ENCODE data around the gene TUBGCP3.
"Not testable (repeated sequence)": the region's sequence is repeated elsewhere in the genome, so short reads cannot be mapped to it uniquely, and the experiment has no call there.

TUBGCP3 gene

GRCh38 chr13:112558696-112559418, 29.1 kb downstream of the TUBGCP3 start:
- H3K4me3 ChIP-seq (ENCODE audit: low read depth, low read length) = no peak overlapping the region
- no peak for TF ChIP-seq CTCF (IDR thresholded peaks at IDR 0.05; ENCODE audit: control insufficient read depth, extremely low read depth, insufficient read depth)

GRCh38 chr13:112556600-112556999, 31.4 kb downstream of the TUBGCP3 start:
- TF ChIP-seq CTCF (IDR thresholded peaks at IDR 0.05; ENCODE audit: control insufficient read depth, extremely low read depth, insufficient read depth) = no peak
- H3K4me3 ChIP-seq (ENCODE audit: low read depth, low read length) = no peak overlapping the region
- DNase-seq (ENCODE audit: low read depth) = no peak

More at GRCh38 chr13:112558696-112559418, 29.1 kb downstream of the TUBGCP3 start:
- DNase-seq (ENCODE audit: low read depth) = no peak

GRCh38 chr13:112554214-112554850, 33.6 kb downstream of the TUBGCP3 start:
- no peak for TF ChIP-seq CTCF (IDR thresholded peaks at IDR 0.05; ENCODE audit: control insufficient read depth, extremely low read depth, insufficient read depth)
- DNase-seq (ENCODE audit: low read depth) = no peak
- no peak overlapping the region for H3K4me3 ChIP-seq (ENCODE audit: low read depth, low read length)

GRCh38 chr13:112548975-112549374, 39.0 kb downstream of the TUBGCP3 start:
- not testable (repeated sequence) for H3K4me3 ChIP-seq (ENCODE audit: low read depth, low read length); DNase-seq (ENCODE audit: low read depth)

GRCh38 chr13:112545856-112546255, 42.1 kb downstream of the TUBGCP3 start:
- no peak for TF ChIP-seq CTCF (IDR thresholded peaks at IDR 0.05; ENCODE audit: control insufficient read depth, extremely low read depth, insufficient read depth)
- no peak overlapping the region for H3K4me3 ChIP-seq (ENCODE audit: low read depth, low read length)
- DNase-seq (ENCODE audit: low read depth) = no peak

GRCh38 chr13:112532837-112533745, 54.9 kb downstream of the TUBGCP3 start:
- TF ChIP-seq CTCF (IDR thresholded peaks at IDR 0.05; ENCODE audit: control insufficient read depth, extremely low read depth, insufficient read depth) = no peak
- no peak for DNase-seq (ENCODE audit: low read depth)
- H3K4me3 ChIP-seq (ENCODE audit: low read depth, low read length) = no peak overlapping the region

GRCh38 chr13:112531263-112531794, 56.6 kb downstream of the TUBGCP3 start:
- DNase-seq (ENCODE audit: low read depth) = no peak
- no peak overlapping the region for H3K4me3 ChIP-seq (ENCODE audit: low read depth, low read length)
- TF ChIP-seq CTCF (IDR thresholded peaks at IDR 0.05; ENCODE audit: control insufficient read depth, extremely low read depth, insufficient read depth) = no peak

Measured in LNCaP clone FGC (cell line).